TTC549 (cell line): ENCODE results near the gene MYBPHL.
"Not testable (repeated sequence)": the region's sequence is repeated elsewhere in the genome, so short reads cannot be mapped to it uniquely, and the experiment has no call there.

Source experiments
- FAIRE-seq: peaks from 2 replicates; lab custom pipeline; 2012; peaks lifted over from hg19 to GRCh38; lab: Jason Lieb, UNC

Gene MYBPHL

DNA sequence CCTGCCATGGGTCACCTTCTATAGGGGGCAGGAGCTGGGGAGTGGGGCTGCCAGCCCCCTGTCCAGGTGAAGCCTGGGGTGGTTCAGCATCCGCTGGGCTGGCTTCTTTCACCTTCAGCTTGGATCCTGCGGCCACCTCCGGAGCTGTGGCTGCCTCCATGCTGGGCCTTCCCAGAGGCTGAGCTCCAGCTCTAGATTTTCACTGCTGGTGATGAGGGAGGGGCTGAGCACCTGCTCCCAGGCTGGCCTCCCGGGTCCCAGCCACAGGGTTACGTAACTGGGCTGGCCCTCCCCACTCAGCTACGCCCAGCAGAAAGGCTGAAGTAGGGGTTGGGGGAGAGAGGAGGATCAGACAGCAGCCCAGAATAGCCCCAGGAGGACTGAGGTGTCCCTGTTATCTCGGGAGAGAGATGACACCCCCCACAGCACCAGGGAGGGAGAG lies at the start of gene MYBPHL:
MYBPHL (minus strand) TSS at position 180 of the 442 bp plus-strand sequence; CDS start at position 160, 20 bp downstream.
- no peak for FAIRE-seq

- no peak for FAIRE-seq
Observed at GRCh38 chr1:109356505-109356904, 49.7 kb upstream of the MYBPHL start.

DNA sequence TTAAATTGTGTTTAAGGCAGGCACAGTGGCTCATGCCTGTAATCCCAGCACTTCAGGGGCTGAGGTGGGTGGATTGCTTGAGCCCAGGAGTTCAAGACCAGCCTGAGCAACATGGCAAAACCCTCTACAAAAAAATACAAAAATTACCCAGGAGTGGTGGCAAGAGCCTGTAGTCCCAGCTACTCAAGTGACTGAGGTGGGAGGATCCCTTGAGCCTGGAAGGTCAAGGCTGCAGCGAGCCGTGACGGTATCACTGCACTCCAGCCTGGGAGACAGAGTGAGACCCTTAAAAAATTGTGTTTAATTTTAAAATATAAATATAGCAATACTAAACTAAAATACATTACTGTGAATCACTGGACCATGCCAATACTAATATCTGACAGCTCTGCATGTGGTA lies 48.1 kb upstream of the MYBPHL start:
- no peak for FAIRE-seq

DNA sequence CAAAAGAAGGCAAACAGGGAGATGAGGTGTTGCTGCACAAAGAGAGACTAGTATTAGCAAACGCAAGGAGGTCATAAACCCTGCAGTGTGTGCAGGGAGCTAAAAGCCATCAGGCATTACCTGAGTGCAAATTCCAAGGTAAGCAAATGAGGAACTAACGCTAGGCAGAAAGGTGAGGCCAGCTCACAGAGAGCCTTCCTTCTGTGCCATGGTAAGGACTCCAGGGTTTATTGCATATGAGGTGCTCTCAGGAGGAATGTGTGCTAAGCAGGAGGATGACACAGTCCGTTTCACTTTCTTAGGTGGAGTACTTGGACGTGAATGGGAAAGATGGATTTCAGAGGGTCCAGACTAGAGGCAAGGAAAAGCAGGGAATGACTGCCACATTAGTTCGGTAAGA lies 44.6 kb upstream of the MYBPHL start:
- FAIRE-seq = no peak

DNA sequence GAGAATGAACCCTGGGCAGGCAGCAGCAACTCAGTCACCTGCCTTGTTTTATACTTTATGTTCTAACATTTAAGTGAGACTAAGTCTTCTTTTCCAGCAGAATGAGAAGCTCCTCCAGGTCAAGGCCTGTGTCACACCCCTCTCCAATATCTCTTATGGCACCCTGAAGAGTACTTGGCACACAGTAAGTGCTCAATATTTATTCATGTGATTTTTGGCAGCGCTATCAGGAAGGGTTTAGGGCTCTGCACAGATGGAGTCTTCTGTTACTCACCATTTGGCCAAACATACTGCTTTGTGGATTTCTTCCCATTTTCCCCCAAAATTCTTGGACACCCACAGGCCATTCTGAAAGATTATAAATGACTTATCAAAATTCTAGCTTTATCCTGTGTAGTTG lies 43.8 kb upstream of the MYBPHL start:
- no peak for FAIRE-seq

- no peak for FAIRE-seq
Observed at GRCh38 chr1:109350182-109350581, 43.4 kb upstream of the MYBPHL start.

- no peak for FAIRE-seq
Observed at GRCh38 chr1:109347511-109347910, 40.7 kb upstream of the MYBPHL start.

GRCh38 chr1:109341944-109342930 lies 35.4 kb upstream of the MYBPHL start:
- no peak for FAIRE-seq

DNA sequence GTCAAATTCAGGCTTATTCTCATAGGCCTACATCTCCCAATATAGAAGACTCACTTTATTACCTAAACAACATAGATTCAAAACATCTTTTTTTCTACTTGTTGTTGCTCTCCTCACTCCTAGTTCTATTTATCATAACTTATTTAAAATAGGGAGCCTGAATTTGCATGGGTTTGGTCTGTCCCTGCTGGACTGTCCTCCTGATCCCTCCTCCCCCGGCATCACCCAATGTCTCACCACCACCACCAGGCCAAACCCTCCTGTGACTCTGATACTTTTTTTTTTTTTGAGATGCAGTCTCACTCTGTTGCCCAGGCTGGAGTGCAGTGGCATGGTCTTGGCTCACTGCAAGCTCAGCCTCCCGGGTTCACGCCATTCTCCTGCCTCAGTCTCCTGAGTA lies 31.8 kb upstream of the MYBPHL start:
- no peak for FAIRE-seq

- no peak for FAIRE-seq
Observed at GRCh38 chr1:109338091-109338490, 31.3 kb upstream of the MYBPHL start.

DNA sequence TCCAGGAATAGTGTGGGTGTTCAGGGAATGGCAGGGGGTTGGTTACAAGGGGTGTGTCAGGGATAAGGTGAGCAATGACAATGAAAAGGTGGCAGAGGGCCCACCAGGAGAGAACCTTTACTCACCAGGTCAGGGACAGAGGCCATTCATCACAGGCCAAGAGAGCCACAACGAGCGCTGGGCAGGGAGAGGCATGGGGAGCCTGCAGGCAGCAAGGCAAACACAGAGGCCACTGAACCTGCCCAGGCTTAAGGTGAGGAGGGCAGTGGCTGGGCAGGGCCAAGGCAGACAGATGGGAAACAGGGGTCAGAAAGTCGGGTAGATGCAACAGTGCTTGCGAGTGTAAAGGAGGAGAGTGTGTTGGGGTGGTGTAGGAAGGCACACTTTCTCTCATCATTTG lies 28.3 kb upstream of the MYBPHL start:
- no peak for FAIRE-seq

DNA sequence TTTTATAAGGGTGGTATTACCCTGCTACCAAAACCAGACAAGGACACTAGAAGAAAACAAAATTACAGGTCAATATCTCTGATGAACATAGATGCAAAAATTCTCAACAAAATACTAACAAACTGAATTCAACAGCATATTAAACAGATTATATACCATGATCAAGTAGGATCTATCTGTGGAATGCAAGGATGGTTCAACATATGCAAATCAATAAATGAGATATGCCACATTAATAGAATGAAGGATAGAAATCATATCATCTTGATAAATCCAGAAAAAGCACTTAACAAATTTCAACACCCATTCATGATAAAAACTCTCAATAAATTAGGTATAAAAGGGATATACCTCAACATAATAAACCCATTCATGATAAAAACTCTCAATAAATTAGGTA lies 24.3 kb upstream of the MYBPHL start:
- peak; percentile 32 for FAIRE-seq

DNA sequence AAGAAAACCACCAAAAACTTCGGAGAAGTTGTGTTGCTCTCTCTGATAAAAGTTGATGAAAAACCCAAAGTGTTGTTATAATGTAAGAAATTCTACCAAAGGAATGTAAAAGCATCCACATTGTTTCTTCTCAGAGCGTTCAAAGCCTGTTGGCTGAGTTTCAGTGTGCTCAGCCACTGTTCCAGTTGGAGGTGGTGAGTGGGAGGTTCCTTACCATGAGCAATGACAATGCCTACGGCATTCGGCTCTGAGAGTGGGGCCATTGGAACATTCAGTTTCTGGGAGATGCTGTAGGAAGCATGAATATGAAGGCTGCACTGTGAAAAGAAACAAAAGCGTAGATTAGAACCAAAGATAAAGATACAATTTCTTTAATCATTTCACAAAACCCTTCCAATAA lies 20.5 kb upstream of the MYBPHL start:
- no peak for FAIRE-seq

DNA sequence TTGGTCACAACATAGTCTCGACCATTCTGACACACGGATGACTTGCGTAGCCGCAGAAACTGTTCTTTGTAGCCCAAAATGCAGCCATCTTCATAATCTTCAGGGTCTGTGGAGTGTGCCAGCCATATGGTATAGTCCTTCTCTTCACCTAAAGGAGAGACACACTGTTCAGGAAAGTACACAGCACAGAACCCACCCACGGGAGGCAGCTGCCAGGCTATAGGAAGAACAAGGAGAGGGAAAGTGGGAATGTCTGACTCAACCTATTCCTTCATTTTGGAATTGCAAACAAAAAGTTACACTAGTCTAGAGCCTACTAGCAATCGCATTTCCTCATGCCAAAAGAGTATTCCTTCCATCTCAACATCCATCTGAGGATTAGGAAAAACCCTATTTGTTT lies 16.2 kb upstream of the MYBPHL start:
- FAIRE-seq = no peak

DNA sequence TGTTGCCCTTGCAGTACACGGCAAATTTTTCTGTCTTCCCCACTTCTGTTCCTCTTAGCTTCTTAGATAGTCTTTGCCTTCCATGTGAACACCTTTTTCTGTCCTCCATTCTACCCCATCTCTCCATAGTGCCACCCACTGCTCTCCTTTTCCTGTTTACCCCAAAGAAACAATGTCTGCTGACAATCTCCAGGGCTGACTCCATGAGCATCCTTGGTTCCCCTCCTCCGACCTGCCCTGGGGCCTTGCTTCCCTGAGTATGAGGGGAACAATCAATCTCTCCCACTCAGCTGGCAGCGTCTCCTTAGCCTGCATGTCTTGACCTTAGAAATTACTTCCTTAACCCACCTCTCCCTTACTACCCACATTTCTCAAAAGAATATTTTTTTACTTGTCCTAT lies 12.3 kb upstream of the MYBPHL start:
- no peak for FAIRE-seq

- FAIRE-seq = no peak
Observed at GRCh38 chr1:109316506-109316905, 9.7 kb upstream of the MYBPHL start.

DNA sequence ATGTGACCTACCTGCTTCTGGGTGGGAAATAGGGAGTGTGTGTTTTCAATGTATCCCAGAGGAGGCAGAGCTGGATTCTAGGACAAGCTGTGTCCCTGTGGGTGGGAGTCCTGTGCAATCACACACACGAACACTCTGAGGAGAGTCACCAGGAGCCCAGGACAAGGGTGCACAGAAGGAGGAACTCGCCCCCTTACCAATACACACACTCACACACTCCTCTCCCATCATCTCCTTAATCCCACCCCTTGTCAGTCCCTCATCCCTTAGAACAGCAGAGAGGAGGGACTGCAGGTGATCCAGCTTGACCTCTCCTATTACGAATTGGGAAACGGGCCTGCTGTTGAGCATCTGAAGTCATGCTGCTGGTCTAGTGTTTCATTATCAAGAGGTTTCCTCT lies 8.5 kb upstream of the MYBPHL start:
- no peak for FAIRE-seq

DNA sequence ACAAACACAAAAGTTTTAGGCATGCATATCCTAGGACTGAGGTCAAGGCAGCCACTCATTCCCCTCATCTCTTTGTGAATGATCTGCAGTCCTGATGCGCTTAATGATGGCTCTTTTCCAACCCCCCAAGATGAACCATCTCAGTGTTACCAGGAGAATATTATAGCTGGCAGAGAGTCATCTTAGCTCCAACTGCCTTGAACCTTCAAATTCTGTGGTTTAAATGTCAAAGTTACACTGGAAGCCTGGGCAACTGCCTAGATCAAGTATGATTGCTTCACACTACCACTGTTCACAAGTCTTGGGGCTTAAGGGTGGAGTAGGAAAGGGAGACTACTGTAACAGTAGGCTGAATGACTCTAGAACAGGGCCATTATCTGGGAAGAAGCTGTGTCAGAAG lies 8.0 kb upstream of the MYBPHL start:
- FAIRE-seq = no peak

DNA sequence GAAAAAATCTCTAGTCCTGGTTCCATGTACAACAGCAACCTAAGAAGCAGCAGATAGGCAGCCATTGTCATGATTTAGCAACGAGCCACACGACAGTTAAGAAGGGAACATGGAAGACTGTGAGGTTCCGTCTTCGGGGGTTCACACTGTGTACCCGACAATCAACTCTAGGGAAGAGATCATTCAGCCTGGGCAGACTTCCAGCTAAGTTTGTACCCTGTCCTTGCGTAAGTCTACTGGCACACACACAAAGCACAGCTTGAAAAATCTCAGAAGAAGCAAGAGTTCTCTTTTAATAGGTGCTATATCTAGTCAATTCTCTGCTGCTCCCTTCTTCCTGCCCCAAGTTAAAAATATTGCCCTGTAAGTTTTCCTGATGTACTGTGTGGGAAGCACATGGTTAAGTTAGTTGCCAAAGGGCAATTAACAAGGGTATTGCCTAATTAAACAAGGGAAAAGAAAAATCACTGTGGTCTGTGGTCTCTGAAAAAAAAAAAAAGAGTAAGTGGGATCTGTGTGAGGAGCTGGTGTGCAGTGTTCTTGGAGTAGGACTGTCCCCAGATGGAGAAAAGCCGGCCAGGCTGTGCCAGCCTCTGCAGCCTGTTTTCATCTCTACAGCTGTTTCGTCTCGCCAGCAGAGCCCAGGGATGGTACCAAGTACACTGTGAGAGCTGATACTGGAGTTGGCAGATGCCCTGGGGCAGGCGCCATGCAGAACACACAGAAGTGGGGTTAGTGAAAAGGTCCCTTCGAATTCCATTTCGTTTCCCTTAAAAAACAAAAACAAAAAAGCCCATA lies 6.4 kb upstream of the MYBPHL start:
- no peak for FAIRE-seq

DNA sequence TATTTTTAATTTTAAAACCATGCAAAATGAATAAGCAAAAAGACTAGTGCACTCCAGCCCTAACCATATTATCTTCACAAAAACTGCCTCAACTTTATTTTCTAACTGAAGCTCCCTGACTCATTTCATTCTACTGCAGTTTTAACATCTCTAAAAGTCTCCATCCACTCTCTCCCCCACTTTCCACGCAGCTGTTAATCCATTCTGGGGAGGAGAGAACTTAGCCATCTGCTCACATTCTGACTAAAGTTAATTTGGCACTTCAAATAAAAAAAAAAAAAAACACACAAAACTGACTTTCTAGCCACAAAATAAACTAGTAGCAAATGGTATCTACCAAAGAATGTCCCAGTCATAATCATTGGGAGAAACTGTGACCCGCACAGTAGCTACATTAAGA lies 5.4 kb upstream of the MYBPHL start:
- FAIRE-seq = no peak

DNA sequence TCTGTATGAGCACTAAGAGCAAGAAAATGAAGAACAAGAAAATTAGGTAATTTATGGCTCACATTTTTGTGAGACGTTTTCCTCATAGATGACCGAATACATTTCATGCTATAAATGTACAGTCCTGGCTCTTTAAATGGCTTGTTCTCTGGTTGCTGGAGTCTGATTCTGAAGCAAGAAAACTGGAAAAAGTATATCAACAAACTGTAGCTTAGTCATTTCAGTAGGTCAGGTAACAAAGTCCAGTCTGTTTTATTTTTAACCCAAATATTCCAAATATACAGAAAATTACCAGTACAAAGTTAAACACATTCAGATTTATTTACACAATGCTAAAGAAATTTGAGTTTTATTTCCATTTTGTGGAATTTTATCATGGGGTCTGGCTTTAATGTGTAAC lies 2.5 kb upstream of the MYBPHL start:
- FAIRE-seq = no peak

- FAIRE-seq = no peak
Observed at GRCh38 chr1:109307274-109308021, 637 bp upstream of the MYBPHL start.

DNA sequence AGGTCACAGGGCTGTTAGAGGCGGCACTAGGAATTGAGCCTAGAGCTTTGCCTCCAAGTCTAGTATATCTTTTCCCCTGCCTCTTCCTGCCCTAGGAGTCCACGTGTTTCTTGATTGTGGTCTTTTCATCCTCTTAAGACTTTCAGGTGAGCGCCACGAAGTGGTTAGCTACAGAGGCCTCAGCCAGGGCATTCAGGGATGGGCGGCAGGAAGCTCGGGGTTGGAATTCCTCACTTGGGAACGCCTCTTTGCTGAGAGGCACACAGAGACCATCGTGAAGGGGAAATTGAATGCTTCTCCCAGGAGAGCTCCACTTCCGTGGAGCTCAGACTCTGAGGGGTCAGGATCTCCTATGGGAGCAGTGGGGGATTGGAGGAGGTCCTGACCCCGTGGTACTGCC lies 820 bp downstream of the MYBPHL start:
- FAIRE-seq = not testable (repeated sequence)
